ENCODE measurements around the gene PLGLB2.
"Not testable (repeated sequence)": the region's sequence is repeated elsewhere in the genome, so short reads cannot be mapped to it uniquely, and the experiment has no call there.

DNA sequence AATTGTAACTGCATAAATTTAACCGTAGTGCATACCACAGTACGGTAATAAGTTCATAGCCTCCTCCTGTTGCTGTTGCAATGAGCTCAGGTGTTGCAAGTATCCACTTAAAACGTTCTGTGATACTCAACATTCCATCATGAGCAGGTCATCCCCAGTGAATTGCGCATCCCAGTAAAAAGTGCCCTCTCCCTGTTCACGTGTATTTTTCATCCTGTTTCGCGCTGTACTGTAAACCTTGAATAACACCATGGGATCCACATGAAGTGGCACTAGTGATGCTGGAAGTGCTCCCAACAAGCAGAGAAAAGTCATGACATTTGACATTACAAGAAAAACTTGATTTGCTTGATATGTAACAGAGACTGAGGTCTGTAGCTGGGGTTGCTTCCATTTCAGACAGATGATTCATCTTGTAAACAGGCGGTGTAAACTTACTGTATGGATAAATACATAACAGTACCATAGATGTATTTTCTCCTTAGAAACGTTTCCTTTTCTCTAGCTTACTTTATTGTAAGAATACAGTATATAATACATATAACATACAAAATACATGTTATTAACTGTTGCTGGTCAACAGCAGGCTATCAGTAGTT is 2.4 kb upstream of the PLGLB2 start:
- not testable (repeated sequence) for TF ChIP-seq POLR2A (IDR thresholded peaks at IDR 0.05)
- TF ChIP-seq, protein P1, sequence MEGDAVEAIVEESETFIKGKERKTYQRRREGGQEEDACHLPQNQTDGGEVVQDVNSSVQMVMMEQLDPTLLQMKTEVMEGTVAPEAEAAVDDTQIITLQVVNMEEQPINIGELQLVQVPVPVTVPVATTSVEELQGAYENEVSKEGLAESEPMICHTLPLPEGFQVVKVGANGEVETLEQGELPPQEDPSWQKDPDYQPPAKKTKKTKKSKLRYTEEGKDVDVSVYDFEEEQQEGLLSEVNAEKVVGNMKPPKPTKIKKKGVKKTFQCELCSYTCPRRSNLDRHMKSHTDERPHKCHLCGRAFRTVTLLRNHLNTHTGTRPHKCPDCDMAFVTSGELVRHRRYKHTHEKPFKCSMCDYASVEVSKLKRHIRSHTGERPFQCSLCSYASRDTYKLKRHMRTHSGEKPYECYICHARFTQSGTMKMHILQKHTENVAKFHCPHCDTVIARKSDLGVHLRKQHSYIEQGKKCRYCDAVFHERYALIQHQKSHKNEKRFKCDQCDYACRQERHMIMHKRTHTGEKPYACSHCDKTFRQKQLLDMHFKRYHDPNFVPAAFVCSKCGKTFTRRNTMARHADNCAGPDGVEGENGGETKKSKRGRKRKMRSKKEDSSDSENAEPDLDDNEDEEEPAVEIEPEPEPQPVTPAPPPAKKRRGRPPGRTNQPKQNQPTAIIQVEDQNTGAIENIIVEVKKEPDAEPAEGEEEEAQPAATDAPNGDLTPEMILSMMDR (IDR thresholded peaks at IDR 0.05) = not testable (repeated sequence)
